GM21576 (cell line): ENCODE data around the gene MYB.
"Not testable (repeated sequence)": the region's sequence is repeated elsewhere in the genome, so short reads cannot be mapped to it uniquely, and the experiment has no call there.

ENCODE experiments used
- ATAC-seq: cut with Tn5 transposase; IDR thresholded peaks from one replicate; pipeline ENCODE4 v1.9.1; 2021; ENCODE audit warnings: mild to moderate bottlenecking, moderate library complexity; ENCODE audit not compliant: unreplicated experiment

The MYB gene

GRCh38 chr6:135163440-135163738 lies 17.7 kb upstream of the MYB start:
- ATAC-seq, result peak; percentile 70

- ATAC-seq, result not testable (repeated sequence)
Measured at GRCh38 chr6:135164387-135164786, 16.7 kb upstream of the MYB start.

- ATAC-seq, result no peak
Measured at GRCh38 chr6:135165031-135165430, 16.1 kb upstream of the MYB start.

- no peak for ATAC-seq
Measured at GRCh38 chr6:135166515-135166914, 14.6 kb upstream of the MYB start.

GRCh38 chr6:135167617-135168016 lies 13.5 kb upstream of the MYB start:
- ATAC-seq, result no peak

- ATAC-seq, result no peak
Measured at GRCh38 chr6:135168766-135169165, 12.3 kb upstream of the MYB start.

GRCh38 chr6:135170238-135170637 lies 10.9 kb upstream of the MYB start:
- no peak for ATAC-seq

- ATAC-seq, result no peak
Measured at GRCh38 chr6:135170849-135171248, 10.3 kb upstream of the MYB start.

- ATAC-seq, result no peak
Measured at GRCh38 chr6:135173242-135173988, 7.7 kb upstream of the MYB start.

- ATAC-seq, result no peak
Measured at GRCh38 chr6:135173989-135174484, 7.1 kb upstream of the MYB start.

- no peak for ATAC-seq
Measured at GRCh38 chr6:135176058-135176457, 5.0 kb upstream of the MYB start.

GRCh38 chr6:135176464-135176863 lies 4.6 kb upstream of the MYB start:
- no peak for ATAC-seq

GRCh38 chr6:135179372-135179771 lies 1.7 kb upstream of the MYB start:
- no peak for ATAC-seq

GRCh38 chr6:135179920-135180541 lies 1.1 kb upstream of the MYB start:
- no peak for ATAC-seq

- ATAC-seq, result peak; percentile 0
Measured at GRCh38 chr6:135181333-135182070, 394 bp downstream of the MYB start.

GRCh38 chr6:135182071-135183001 lies 1.2 kb downstream of the MYB start:
- peak; percentile 5 for ATAC-seq

- peak; percentile 37 for ATAC-seq
Measured at GRCh38 chr6:135183002-135183531, 2.0 kb downstream of the MYB start.

GRCh38 chr6:135183532-135184440 lies 2.7 kb downstream of the MYB start:
- peak; percentile 36 for ATAC-seq

- no peak for ATAC-seq
Measured at GRCh38 chr6:135185483-135185882, 4.4 kb downstream of the MYB start.

GRCh38 chr6:135186255-135186654 lies 5.1 kb downstream of the MYB start:
- ATAC-seq, result no peak
